ENCODE measurements around the gene CECR2. TPM values are rescaled to one million over a fixed set of nuclear protein-coding genes. Genes with fewer than 3 reads are reported as not detected.
"Not testable (repeated sequence)": the region's sequence is repeated elsewhere in the genome, so short reads cannot be mapped to it uniquely, and the experiment has no call there.

The CECR2 gene
- total RNA-seq, 1 experiment from 2014 or later, result not detected

DNA sequence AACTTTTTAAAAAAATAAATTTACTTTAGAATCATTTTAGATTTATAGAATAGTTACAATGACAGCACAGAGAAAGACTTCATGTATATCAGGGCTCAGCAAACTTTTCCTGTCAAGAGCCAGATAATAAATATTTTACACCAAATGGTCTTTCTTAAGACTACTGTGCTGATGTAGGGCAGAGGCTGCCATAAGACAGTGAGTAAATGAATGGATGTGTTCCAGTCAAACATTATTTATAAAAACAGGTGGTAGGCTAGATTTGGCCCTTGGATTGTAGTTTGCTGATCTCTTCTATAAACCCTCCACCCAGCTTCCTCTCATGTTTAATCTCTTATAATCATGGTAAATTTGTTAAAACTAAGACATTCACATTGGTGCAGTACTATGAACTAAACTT, 33.0 kb downstream of the CECR2 start:
- DNase-seq (ENCODE audit: low spot score), result no peak

DNA sequence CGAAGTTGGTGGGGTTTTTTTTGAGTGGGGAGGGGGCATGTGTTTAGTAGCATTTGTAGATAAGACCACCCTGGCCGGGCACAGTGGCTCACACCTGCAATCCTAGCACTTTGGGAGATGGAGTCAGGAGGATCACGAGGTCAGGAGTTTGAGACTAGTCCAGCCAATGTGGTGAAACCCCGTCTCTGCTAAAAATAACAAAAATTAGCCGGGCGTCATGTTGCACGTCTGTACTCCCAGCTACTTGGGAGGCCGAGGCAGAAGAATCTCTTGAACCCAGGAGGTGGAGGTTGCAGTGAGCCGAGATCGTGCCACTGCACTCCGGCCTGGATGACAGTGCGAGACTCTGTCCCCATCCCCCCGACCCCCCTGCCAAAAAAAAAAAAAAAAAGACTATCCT, 34.6 kb downstream of the CECR2 start:
- DNase-seq (ENCODE audit: low spot score), result peak; percentile 13

DNA sequence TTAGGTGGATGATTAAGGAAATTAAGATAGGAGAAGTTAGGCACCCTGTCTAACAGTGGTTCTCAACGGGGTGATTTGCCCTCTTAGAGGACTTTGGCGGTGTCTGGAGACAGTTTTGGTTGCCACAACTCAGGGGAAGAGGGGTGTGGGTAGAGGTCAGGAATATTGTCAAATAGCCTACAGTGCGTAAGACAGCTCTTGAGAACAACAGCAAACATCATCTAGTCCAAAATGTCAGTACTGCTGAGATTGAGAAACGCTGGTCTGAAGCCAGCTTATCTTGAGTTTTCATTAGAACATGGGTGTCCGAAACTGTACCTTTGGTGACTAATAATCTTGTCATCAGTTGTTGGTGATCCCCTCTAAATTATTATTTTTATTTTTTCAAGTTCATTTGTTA, 38.4 kb downstream of the CECR2 start:
- no peak for DNase-seq (ENCODE audit: low spot score)

- DNase-seq (ENCODE audit: low spot score), result peak; percentile 23
Observed at GRCh38 chr22:17410576-17410975, 41.3 kb downstream of the CECR2 start.

- DNase-seq (ENCODE audit: low spot score), result no peak
Observed at GRCh38 chr22:17411213-17411612, 42.0 kb downstream of the CECR2 start.

- no peak for DNase-seq (ENCODE audit: low spot score)
Observed at GRCh38 chr22:17412232-17412631, 43.0 kb downstream of the CECR2 start.

- no peak for DNase-seq (ENCODE audit: low spot score)
Observed at GRCh38 chr22:17418890-17419324, 49.6 kb downstream of the CECR2 start.

- no peak for DNase-seq (ENCODE audit: low spot score)
Observed at GRCh38 chr22:17419348-17419747, 50.1 kb downstream of the CECR2 start.

DNA sequence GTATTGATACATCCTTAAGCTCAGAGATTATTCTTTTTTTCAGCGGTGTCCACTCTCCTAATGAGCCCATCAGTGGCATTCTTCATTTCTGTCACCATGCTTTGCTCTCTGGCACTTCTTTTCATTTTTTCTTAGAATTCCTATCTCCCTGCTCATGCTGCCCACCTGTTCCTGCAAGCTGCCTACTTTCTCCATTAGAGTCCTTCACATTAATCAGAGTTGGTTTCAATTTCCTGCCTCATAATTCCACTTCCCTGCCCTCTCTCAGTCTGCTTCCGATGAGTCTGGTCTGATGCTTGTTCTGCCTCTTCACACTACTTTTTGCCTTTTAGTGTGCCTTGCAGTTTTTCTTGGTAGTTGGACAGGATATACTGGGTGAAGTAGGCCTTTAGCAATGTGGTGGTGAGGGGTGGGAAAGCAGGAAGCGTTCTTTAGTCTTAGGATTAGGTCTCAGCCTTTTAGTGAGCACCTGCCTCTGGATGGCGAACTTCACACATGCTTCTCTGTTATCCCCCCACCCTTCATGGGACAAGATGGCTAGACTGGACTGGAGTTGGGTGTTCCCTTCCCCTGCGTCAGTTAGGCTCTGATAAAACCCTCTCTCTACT, 53.6 kb downstream of the CECR2 start:
- DNase-seq (ENCODE audit: low spot score), result no peak

- no peak for DNase-seq (ENCODE audit: low spot score)
Observed at GRCh38 chr22:17423616-17424015, 54.4 kb downstream of the CECR2 start.

GRCh38 chr22:17427528-17427927, 58.3 kb downstream of the CECR2 start:
- DNase-seq (ENCODE audit: low spot score), result not testable (repeated sequence)

GRCh38 chr22:17429516-17429915, 60.3 kb downstream of the CECR2 start:
- no peak for DNase-seq (ENCODE audit: low spot score)

- no peak for DNase-seq (ENCODE audit: low spot score)
Observed at GRCh38 chr22:17430412-17430811, 61.2 kb downstream of the CECR2 start.

GRCh38 chr22:17431179-17431578, 61.9 kb downstream of the CECR2 start:
- no peak for DNase-seq (ENCODE audit: low spot score)

DNA sequence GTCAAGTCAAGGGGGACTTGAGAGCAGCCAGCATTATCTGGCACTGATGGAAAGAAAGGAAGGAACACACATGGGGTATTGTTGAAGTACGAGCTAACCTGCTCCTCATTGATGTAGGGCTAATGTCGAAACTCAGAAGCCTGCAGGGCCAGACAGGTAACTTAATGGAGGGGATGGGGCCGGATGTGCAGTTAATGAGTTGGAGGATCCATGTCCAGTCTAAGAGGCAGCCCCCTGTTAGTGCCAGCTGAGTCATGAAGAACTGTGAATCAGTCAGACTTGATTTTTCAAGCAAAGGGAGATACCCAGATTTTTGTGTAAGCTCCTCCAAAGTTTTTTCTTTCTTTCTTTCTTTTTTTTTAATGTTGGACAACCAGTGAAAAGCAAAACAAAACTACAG, 65.6 kb downstream of the CECR2 start:
- DNase-seq (ENCODE audit: low spot score), result no peak

GRCh38 chr22:17435375-17435774, 66.1 kb downstream of the CECR2 start:
- no peak for DNase-seq (ENCODE audit: low spot score)

GRCh38 chr22:17436382-17436980, 67.2 kb downstream of the CECR2 start:
- no peak for DNase-seq (ENCODE audit: low spot score)

DNA sequence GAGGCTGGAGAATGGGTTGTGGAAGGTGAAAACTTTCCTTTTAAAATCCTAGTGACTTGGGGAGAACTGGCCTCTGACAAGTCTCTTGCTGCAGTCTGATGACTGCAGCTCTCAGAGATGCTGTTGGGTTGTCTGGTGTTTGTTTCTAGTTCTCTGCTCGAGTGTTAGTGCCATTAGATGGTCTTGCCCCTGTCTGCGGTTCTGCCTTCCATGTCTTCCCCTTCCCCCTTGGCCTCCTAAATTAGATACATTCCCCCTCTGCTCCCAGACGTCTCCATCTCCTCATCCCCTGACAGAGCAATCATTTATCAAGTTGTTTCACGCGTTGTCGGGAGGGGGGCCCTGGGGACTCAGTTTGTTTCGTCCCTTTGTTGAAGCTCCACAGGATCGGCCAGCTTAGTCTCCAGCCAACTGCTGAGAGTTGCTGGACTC, 67.7 kb downstream of the CECR2 start:
- DNase-seq (ENCODE audit: low spot score), result no peak

DNA sequence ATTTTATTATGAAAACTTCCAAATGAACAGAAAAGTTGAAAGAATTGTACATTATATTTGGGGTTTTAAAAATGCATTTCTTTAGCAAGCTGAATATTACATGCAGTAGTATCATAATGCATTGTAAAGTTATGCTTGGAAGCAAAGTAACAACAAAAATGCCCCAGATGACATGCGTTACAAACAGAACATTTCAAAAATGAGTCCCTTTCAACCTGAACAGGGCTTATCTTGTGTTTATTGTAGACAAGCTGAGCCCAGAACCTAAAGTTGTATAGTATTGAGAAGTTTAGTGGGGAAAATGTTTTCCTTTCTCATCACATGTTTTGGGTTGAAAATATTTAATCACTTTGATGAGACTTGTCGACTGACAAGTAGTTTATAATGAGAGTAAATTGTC, 68.8 kb downstream of the CECR2 start:
- no peak for DNase-seq (ENCODE audit: low spot score)

- no peak for DNase-seq (ENCODE audit: low spot score)
Observed at GRCh38 chr22:17441326-17441725, 72.1 kb downstream of the CECR2 start.

DNA sequence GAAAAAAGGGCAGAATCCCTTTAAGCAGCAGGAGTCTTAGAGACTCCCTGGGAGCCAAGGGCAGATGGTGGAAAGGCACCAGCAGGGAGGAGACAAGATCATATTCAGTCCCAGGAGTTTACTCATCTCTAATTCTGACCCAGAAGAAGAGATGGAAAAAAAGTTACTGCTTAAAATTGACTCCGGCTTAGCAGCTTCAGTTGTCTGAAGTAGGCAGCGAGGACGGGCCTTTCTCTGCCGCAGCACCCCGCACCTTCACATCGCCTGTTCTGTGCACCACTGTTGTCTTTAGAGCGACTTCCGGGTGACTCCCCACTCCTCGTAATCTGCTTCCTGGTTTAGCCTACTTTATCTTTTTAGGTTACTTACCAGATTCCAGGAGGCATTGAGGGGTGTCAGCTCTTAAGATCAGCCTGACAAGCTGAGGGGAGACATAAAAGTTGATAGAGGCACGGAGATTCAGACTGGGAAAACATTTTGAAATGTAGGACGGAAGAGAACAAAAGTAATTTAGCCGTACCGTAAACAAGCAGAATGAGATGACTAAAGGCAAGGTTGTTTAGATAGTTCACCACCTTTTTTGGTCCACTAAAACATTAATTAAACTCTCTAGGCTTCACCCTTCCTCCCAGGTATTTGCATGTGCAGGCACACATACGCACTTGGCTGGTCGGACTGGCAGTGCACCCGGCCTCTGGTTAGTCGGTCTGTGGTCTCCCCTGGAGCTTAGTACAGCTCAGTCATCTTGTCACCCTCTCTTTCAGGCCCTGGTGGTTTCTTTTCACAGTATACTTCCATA, 74.3 kb downstream of the CECR2 start:
- DNase-seq (ENCODE audit: low spot score), result no peak

GRCh38 chr22:17444204-17444504, 74.9 kb downstream of the CECR2 start:
- DNase-seq (ENCODE audit: low spot score), result no peak

DNA sequence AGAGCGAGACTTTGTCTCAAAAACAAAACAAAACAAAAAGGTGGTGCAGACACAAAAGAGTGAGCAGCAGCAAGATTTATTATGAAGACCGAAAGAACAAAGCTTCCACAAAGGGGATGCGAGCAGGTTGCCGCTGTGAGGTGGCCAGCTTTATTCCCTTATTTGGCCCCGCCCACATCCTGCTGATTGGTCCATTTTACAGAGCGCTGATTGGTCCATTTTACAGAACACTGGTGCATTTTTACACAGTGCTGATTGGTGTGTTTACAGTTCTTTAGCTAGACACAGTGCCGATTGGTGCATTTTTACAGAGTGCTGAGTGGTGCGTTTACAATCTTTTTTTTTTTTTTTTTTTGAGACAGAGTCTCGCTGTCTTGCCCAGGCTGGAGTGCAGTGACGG, 77.4 kb downstream of the CECR2 start:
- no peak for DNase-seq (ENCODE audit: low spot score)
